Measurements from ENCODE around the gene AP4E1.

AP4E1 gene

GRCh38 chr15:51038162-51038973 lies 129.9 kb downstream of the AP4E1 start:
- no peak for TF ChIP-seq CTCF (IDR thresholded peaks at IDR 0.05; ENCODE audit: control extremely low read depth, extremely low read depth, low read depth, missing control alignments)
- ChIA-PET CTCF (no interaction called here), POLR2A (no interaction called here)
- no peak for DNase-seq (ENCODE audit: extremely low spot score)

GRCh38 chr15:51038974-51039319 lies 130.5 kb downstream of the AP4E1 start:
- POLR2A ChIA-PET: no interaction called here
- DNase-seq (ENCODE audit: extremely low spot score): no peak
- CTCF ChIA-PET: no interaction called here
- no peak for TF ChIP-seq CTCF (IDR thresholded peaks at IDR 0.05; ENCODE audit: control extremely low read depth, extremely low read depth, low read depth, missing control alignments)

GRCh38 chr15:51044037-51044727 lies 135.7 kb downstream of the AP4E1 start:
- no peak for DNase-seq (ENCODE audit: extremely low spot score)
- ChIA-PET CTCF (no interaction called here), POLR2A (interaction anchor here (0.6 kb wide), 1 partner anchor 1859 kb away, joined by 3 read pairs; no protein-coding TSS in a partner anchor)
- TF ChIP-seq CTCF (IDR thresholded peaks at IDR 0.05; ENCODE audit: control extremely low read depth, extremely low read depth, low read depth, missing control alignments): no peak

GRCh38 chr15:51046016-51046415 lies 137.5 kb downstream of the AP4E1 start:
- ChIA-PET CTCF (no interaction called here), POLR2A (no interaction called here)
- no peak for TF ChIP-seq CTCF (IDR thresholded peaks at IDR 0.05; ENCODE audit: control extremely low read depth, extremely low read depth, low read depth, missing control alignments)
- DNase-seq (ENCODE audit: extremely low spot score): no peak

- DNase-seq (ENCODE audit: extremely low spot score): no peak
- TF ChIP-seq CTCF (IDR thresholded peaks at IDR 0.05; ENCODE audit: control extremely low read depth, extremely low read depth, low read depth, missing control alignments): no peak
- ChIA-PET POLR2A (no interaction called here), CTCF (interaction anchor here (1.4 kb wide), 1 partner anchor 18 kb away, joined by 4 read pairs; no protein-coding TSS in a partner anchor)
Measured at GRCh38 chr15:51046799-51047449, 138.4 kb downstream of the AP4E1 start.

GRCh38 chr15:51048308-51048707 lies 139.8 kb downstream of the AP4E1 start:
- POLR2A ChIA-PET: no interaction called here

More at GRCh38 chr15:51048308-51048707, 139.8 kb downstream of the AP4E1 start:
- TF ChIP-seq CTCF (IDR thresholded peaks at IDR 0.05; ENCODE audit: control extremely low read depth, extremely low read depth, low read depth, missing control alignments): no peak
- CTCF ChIA-PET: interaction anchor here (1.4 to 2.5 kb wide), 2 partner anchors 12 to 17 kb away, joined by 4 to 11 read pairs; no protein-coding TSS in a partner anchor
- DNase-seq (ENCODE audit: extremely low spot score): no peak

Measured in GM10248 (cell line).